HepG2 (cell line): ENCODE data around the gene CAPZB. TPM values are rescaled to one million over a fixed set of nuclear protein-coding genes. Genes with fewer than 3 reads are reported as not detected.
A peak's percentile ranks its signal among the peaks of the same experiment; 100 is the strongest.

Source experiments
- CEBPB ChIP-seq: IDR thresholded peaks from 2 replicates; pipeline ENCODE4 v1.6.1; 2011; ENCODE audit warnings: low read depth, low read length, improper control_type of control experiment, borderline replicate concordance
- ELF1 ChIP-seq: sonication (generic); formaldehyde crosslinking; IDR thresholded peaks from 2 replicates; pipeline ENCODE4 v1.4.0; 2020; ENCODE audit warnings: missing genetic modification reagents
- FOXO1 ChIP-seq: sonication (generic); formaldehyde crosslinking; IDR thresholded peaks from 2 replicates; pipeline ENCODE4 v1.4.0; 2020; ENCODE audit warnings: missing genetic modification reagents
- FOXP1 ChIP-seq, 2 experiments: fragments of 450-650 bp in 1 of 2; IDR thresholded peaks; 2 replicates each; pipeline ENCODE4 v1.6.1; 2017 to 2018; ENCODE audit warnings: antibody characterized with exemption in 1 of 2
- GATAD1 ChIP-seq: IDR thresholded peaks from 2 replicates; pipeline ENCODE4 v1.6.1; 2016; ENCODE audit warnings: missing genetic modification reagents, missing compliant biosample characterization
- KLF11 ChIP-seq: IDR thresholded peaks from 2 replicates; pipeline ENCODE4 v1.6.1; 2016; ENCODE audit warnings: missing compliant biosample characterization
- PPARG ChIP-seq: conservative IDR thresholded peaks from 2 replicates; pipeline ENCODE4 v1.6.1; 2016; ENCODE audit warnings: missing biosample characterization, missing genetic modification reagents
- RNF2 ChIP-seq: fragments of 450-650 bp; conservative IDR thresholded peaks from 2 replicates; pipeline ENCODE4 v1.6.1; 2016; ENCODE audit warnings: low read depth
- SMAD9 ChIP-seq: sonication (generic); formaldehyde crosslinking; IDR thresholded peaks from 2 replicates; pipeline ENCODE4 v1.5.1; 2020; ENCODE audit warnings: mild to moderate bottlenecking, missing genetic modification reagents
- XRCC5 ChIP-seq: fragments of 200-400 bp; formaldehyde crosslinking; optimal IDR thresholded peaks from 2 replicates; pipeline ENCODE3; 2017; ENCODE audit warnings: mild to moderate bottlenecking, low read length
- ZBTB21 ChIP-seq: sonication (generic); formaldehyde crosslinking; IDR thresholded peaks from 2 replicates; pipeline ENCODE4 v1.4.0; 2020; ENCODE audit warnings: missing genetic modification reagents
- ZC3H4 ChIP-seq: sonication (generic); formaldehyde crosslinking; IDR thresholded peaks from 2 replicates; pipeline ENCODE4 v1.4.0; 2020; ENCODE audit warnings: missing genetic modification reagents, borderline replicate concordance
- ZNF660 ChIP-seq: sonication (generic); formaldehyde crosslinking; IDR thresholded peaks from 2 replicates; pipeline ENCODE4 v1.5.1; 2020; ENCODE audit warnings: mild to moderate bottlenecking, low read depth, missing genetic modification reagents, borderline replicate concordance
- ZNF782 ChIP-seq: sonication (generic); formaldehyde crosslinking; IDR thresholded peaks from 2 replicates; pipeline ENCODE4 v1.4.0; 2020; ENCODE audit warnings: missing genetic modification reagents, mild to moderate bottlenecking, borderline replicate concordance
- polyA plus RNA-seq, 8 experiments: library from polyadenylated mRNA; depleted of rRNA in 3 of 8; stranded (reverse) in 7 of 8; unstranded in 1 of 8; fragments of >200 nt; fragmentation: Illumina TruSeq in 4 of 8; extraction: Trizol in 4 of 8; gene quantifications; 2 replicates each; pipeline versions ENCODE4 v1.2.1 to v1.2.3, GENCODE V29; 2011 to 2016; ENCODE audit warnings: low read depth in 4 of 8, missing spikeins in 1 of 8, mixed read lengths in 1 of 8; ENCODE audit not compliant: insufficient read depth in 1 of 8
- total RNA-seq, 5 experiments: library from RNA; depleted of rRNA; stranded (reverse); fragments of >200 nt; fragmentation: Illumina TruSeq; extraction: Trizol; gene quantifications; 2 replicates each; pipeline ENCODE4 v1.2.3, GENCODE V29; 2016; ENCODE audit warnings: low read depth in 1 of 5
- TF ChIP-seq, protein P1 (sequence below): sonication (generic); formaldehyde crosslinking; IDR thresholded peaks from 2 replicates; pipeline ENCODE4 v1.5.0; 2020; ENCODE audit warnings: mild to moderate bottlenecking, missing genetic modification reagents
- TF ChIP-seq, protein P2 (sequence below): IDR thresholded peaks from 2 replicates; pipeline ENCODE4 v1.6.1; 2012; ENCODE audit warnings: inconsistent platforms
- TF ChIP-seq, protein P3 (sequence below): IDR thresholded peaks from 2 replicates; pipeline ENCODE4 v1.6.1; 2016; ENCODE audit warnings: missing compliant biosample characterization, missing genetic modification reagents, borderline replicate concordance
- TF ChIP-seq, protein P4 (sequence below): sonication (generic); formaldehyde crosslinking; IDR thresholded peaks from 2 replicates; pipeline ENCODE4 v1.5.0; 2020; ENCODE audit warnings: missing genetic modification reagents, mild to moderate bottlenecking, borderline replicate concordance
- TF ChIP-seq, protein P5 (sequence below): sonication (generic); formaldehyde crosslinking; IDR thresholded peaks from 2 replicates; pipeline ENCODE4 v1.5.0; 2020; ENCODE audit warnings: mild to moderate bottlenecking, missing genetic modification reagents, borderline replicate concordance

Gene CAPZB
- total and polyA plus RNA-seq, 2 of the 13 experiments (the other 11 are each of a cell fraction or from before 2014, with no cell fraction given): 58.9 to 76.9 TPM

DNA sequence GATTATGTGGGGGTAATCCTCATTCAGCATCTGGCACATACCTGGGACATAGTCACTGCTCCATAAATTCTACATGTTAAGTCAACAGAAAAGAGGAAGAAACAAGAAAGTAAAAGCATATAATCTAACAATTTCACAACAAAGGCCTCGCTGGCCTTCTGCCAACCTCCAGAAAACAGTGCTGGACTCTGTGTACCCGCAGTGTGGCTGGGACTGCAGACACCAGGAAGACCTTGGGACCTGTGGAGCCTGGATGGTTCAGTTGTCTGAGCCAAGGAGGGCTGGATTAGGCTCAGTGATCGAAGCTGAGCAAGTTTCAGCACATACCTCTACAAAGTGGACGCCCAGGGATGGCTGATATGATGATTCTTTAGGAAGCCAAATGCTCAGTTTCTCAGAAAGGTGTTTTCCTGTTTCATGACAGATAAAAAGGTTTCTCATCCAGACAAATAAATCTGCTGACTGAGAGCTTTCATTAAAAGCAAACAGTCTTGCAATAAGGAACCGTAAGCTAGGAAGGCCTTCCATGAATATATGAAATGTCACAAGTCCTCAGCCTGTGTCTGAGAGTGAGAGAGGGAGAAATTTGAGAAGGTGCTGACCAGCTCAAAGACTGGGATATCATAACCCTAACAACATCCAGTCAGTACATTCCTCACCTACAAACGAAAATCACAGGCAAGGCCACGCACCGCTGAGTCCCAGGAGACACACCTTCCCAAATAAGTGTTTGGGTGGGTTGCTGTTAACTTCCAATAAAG is 48.4 kb downstream of the CAPZB start (continued):
- TF ChIP-seq ZNF660 (CRISPR knock-in tag): no peak
- peak; percentile 45; the same call in 1 of the 2 replicates for TF ChIP-seq GATAD1
- no peak for TF ChIP-seq SMAD9
- TF ChIP-seq, protein P1, sequence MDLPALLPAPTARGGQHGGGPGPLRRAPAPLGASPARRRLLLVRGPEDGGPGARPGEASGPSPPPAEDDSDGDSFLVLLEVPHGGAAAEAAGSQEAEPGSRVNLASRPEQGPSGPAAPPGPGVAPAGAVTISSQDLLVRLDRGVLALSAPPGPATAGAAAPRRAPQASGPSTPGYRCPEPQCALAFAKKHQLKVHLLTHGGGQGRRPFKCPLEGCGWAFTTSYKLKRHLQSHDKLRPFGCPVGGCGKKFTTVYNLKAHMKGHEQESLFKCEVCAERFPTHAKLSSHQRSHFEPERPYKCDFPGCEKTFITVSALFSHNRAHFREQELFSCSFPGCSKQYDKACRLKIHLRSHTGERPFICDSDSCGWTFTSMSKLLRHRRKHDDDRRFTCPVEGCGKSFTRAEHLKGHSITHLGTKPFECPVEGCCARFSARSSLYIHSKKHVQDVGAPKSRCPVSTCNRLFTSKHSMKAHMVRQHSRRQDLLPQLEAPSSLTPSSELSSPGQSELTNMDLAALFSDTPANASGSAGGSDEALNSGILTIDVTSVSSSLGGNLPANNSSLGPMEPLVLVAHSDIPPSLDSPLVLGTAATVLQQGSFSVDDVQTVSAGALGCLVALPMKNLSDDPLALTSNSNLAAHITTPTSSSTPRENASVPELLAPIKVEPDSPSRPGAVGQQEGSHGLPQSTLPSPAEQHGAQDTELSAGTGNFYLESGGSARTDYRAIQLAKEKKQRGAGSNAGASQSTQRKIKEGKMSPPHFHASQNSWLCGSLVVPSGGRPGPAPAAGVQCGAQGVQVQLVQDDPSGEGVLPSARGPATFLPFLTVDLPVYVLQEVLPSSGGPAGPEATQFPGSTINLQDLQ (CRISPR knock-in tag): no peak
- no peak for TF ChIP-seq ZBTB21 (CRISPR knock-in tag)
- TF ChIP-seq FOXO1 (CRISPR knock-in tag): peak; percentile 89
- TF ChIP-seq, protein P2, sequence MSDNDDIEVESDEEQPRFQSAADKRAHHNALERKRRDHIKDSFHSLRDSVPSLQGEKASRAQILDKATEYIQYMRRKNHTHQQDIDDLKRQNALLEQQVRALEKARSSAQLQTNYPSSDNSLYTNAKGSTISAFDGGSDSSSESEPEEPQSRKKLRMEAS: peak; percentile 28; the same call in 1 of the 2 replicates
- TF ChIP-seq, protein P3, sequence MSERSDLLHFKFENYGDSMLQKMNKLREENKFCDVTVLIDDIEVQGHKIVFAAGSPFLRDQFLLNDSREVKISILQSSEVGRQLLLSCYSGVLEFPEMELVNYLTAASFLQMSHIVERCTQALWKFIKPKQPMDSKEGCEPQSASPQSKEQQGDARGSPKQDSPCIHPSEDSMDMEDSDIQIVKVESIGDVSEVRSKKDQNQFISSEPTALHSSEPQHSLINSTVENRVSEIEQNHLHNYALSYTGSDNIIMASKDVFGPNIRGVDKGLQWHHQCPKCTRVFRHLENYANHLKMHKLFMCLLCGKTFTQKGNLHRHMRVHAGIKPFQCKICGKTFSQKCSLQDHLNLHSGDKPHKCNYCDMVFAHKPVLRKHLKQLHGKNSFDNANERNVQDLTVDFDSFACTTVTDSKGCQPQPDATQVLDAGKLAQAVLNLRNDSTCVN (CRISPR knock-in tag): peak; percentile 96
- TF ChIP-seq ZNF782 (CRISPR knock-in tag): no peak
- no peak for TF ChIP-seq ZC3H4 (CRISPR knock-in tag)
- TF ChIP-seq, protein P4, sequence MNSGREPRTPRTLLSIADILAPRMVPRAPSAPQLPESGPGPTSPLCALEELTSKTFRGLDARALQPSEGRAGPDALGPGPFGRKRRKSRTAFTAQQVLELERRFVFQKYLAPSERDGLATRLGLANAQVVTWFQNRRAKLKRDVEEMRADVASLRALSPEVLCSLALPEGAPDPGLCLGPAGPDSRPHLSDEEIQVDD (CRISPR knock-in tag): no peak
- TF ChIP-seq PPARG (CRISPR knock-in tag): 0 out of 2 replicates have a peak, but pooled peaks have one; percentile 48
- TF ChIP-seq XRCC5: peak; percentile 38
- TF ChIP-seq ELF1 (CRISPR knock-in tag): peak; percentile 68
- no peak for TF ChIP-seq KLF11
- TF ChIP-seq CEBPB: peak; percentile 89
- no peak for TF ChIP-seq FOXP1 (IDR thresholded peaks at IDR 0.05)
- peak; percentile 65 for TF ChIP-seq FOXP1 (CRISPR knock-in tag; IDR thresholded peaks at IDR 0.05)
- TF ChIP-seq, protein P5, sequence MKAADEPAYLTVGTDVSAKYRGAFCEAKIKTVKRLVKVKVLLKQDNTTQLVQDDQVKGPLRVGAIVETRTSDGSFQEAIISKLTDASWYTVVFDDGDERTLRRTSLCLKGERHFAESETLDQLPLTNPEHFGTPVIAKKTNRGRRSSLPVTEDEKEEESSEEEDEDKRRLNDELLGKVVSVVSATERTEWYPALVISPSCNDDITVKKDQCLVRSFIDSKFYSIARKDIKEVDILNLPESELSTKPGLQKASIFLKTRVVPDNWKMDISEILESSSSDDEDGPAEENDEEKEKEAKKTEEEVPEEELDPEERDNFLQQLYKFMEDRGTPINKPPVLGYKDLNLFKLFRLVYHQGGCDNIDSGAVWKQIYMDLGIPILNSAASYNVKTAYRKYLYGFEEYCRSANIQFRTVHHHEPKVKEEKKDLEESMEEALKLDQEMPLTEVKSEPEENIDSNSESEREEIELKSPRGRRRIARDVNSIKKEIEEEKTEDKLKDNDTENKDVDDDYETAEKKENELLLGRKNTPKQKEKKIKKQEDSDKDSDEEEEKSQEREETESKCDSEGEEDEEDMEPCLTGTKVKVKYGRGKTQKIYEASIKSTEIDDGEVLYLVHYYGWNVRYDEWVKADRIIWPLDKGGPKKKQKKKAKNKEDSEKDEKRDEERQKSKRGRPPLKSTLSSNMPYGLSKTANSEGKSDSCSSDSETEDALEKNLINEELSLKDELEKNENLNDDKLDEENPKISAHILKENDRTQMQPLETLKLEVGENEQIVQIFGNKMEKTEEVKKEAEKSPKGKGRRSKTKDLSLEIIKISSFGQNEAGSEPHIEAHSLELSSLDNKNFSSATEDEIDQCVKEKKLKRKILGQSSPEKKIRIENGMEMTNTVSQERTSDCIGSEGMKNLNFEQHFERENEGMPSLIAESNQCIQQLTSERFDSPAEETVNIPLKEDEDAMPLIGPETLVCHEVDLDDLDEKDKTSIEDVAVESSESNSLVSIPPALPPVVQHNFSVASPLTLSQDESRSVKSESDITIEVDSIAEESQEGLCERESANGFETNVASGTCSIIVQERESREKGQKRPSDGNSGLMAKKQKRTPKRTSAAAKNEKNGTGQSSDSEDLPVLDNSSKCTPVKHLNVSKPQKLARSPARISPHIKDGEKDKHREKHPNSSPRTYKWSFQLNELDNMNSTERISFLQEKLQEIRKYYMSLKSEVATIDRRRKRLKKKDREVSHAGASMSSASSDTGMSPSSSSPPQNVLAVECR: peak; percentile 65; the same call in 1 of the 2 replicates
- TF ChIP-seq RNF2: no peak
